HEK293T (cell line): ENCODE measurements around the gene TMEM145.
A peak's percentile ranks its signal among the peaks of the same experiment; 100 is the strongest.

Experiments used
- CTCF ChIA-PET: fragments of 350-600 bp; formaldehyde crosslinking; extraction: SDS; loops from one replicate; lab custom pipeline; 2021; ENCODE audit warnings: antibody characterized with exemption, inconsistent platforms; lab: Yijun Ruan, JAX
- POLR2A ChIA-PET: fragments of 350-600 bp; formaldehyde crosslinking; extraction: SDS; loops from one replicate; lab custom pipeline; 2020; ENCODE audit warnings: antibody characterized with exemption, inconsistent platforms; lab: Yijun Ruan, JAX
- DNase-seq: peaks from one replicate; pipeline ENCODE4 v3.0.0; 2012; ENCODE audit warnings: mixed read lengths; ENCODE audit errors: extremely low spot score
- ARNT ChIP-seq: fragments of 450-650 bp; IDR thresholded peaks from 2 replicates; pipeline ENCODE4 v1.6.1; 2017; ENCODE audit warnings: mild to moderate bottlenecking
- BHLHE40 ChIP-seq: fragments of 450-650 bp; IDR thresholded peaks from 2 replicates; pipeline ENCODE4 v1.6.1; 2016; ENCODE audit warnings: mild to moderate bottlenecking, moderate library complexity, borderline replicate concordance
- CTBP1 ChIP-seq: fragments of 450-650 bp; IDR thresholded peaks from 2 replicates; pipeline ENCODE4 v1.6.1; 2016; ENCODE audit warnings: borderline replicate concordance
- ELF4 ChIP-seq: fragments of 450-650 bp; IDR thresholded peaks from 2 replicates; pipeline ENCODE4 v1.6.1; 2017; ENCODE audit warnings: antibody characterized with exemption
- FOXA1 ChIP-seq: fragments of 450-650 bp; IDR thresholded peaks from 2 replicates; pipeline ENCODE4 v1.6.1; 2016; ENCODE audit warnings: mild to moderate bottlenecking
- FOXK2 ChIP-seq: fragments of 450-650 bp; IDR thresholded peaks from 2 replicates; pipeline ENCODE4 v1.6.1; 2016; ENCODE audit warnings: mild to moderate bottlenecking
- FOXM1 ChIP-seq: fragments of 450-650 bp; IDR thresholded peaks from 2 replicates; pipeline ENCODE4 v1.6.1; 2017; ENCODE audit warnings: mild to moderate bottlenecking, borderline replicate concordance
- HDGF ChIP-seq: fragments of 450-650 bp; IDR thresholded peaks from 2 replicates; pipeline ENCODE4 v1.6.1; 2017; ENCODE audit warnings: antibody characterized with exemption, borderline replicate concordance
- L3MBTL2 ChIP-seq: fragments of 450-650 bp; conservative IDR thresholded peaks from 2 replicates; pipeline ENCODE4 v1.6.1; 2016; ENCODE audit warnings: mild to moderate bottlenecking
- LEF1 ChIP-seq: fragments of 450-650 bp; IDR thresholded peaks from 2 replicates; pipeline ENCODE4 v1.6.1; 2017; ENCODE audit warnings: mild to moderate bottlenecking, borderline replicate concordance
- NFRKB ChIP-seq: fragments of 450-650 bp; IDR thresholded peaks from 2 replicates; pipeline ENCODE4 v1.6.1; 2016; ENCODE audit warnings: mild to moderate bottlenecking, moderate library complexity
- PKNOX1 ChIP-seq: fragments of 450-650 bp; IDR thresholded peaks from 2 replicates; pipeline ENCODE4 v1.6.1; 2016
- SP1 ChIP-seq: fragments of 450-650 bp; IDR thresholded peaks from 2 replicates; pipeline ENCODE4 v1.6.1; 2017
- SUZ12 ChIP-seq: fragments of 450-650 bp; IDR thresholded peaks from 2 replicates; pipeline ENCODE4 v1.6.1; 2016; ENCODE audit warnings: mild to moderate bottlenecking
- TARDBP ChIP-seq: fragments of 450-650 bp; IDR thresholded peaks from 2 replicates; pipeline ENCODE4 v1.6.1; 2016
- ZNF384 ChIP-seq: fragments of 450-650 bp; IDR thresholded peaks from 2 replicates; pipeline ENCODE4 v1.6.1; 2016

The TMEM145 gene

GRCh38 chr19:42278452-42279154 is 34.5 kb upstream of the TMEM145 start:
- ChIA-PET POLR2A (interaction anchor here (1.1 to 6.3 kb wide), 6 partner anchors 11 to 39 kb away, joined by 3 to 140 read pairs (median 6); partner anchors contain the start of genes GSK3A, PAFAH1B3 and PRR19), CTCF (interaction anchor here (0.9 to 2.9 kb wide), 4 partner anchors 14 to 36 kb away, joined by 3 to 53 read pairs (median 6); partner anchors contain the start of gene GSK3A)
- no peak for DNase-seq
- no peak for TF ChIP-seq SP1
- no peak for TF ChIP-seq NFRKB
- no peak for TF ChIP-seq FOXK2
- no peak for TF ChIP-seq ELF4
- TF ChIP-seq ZNF384 = no peak
- no peak for TF ChIP-seq HDGF
- TF ChIP-seq TARDBP = no peak
- TF ChIP-seq FOXM1 = no peak
- TF ChIP-seq FOXA1 = no peak

GRCh38 chr19:42279155-42279901 is 33.8 kb upstream of the TMEM145 start:
- no peak for TF ChIP-seq BHLHE40
- TF ChIP-seq HDGF = no peak
- TF ChIP-seq SP1 = no peak
- no peak for TF ChIP-seq ELF4
- TF ChIP-seq FOXK2 = no peak
- TF ChIP-seq FOXA1 = no peak
- no peak for TF ChIP-seq CTBP1
- TF ChIP-seq TARDBP = no peak
- TF ChIP-seq SUZ12 = no peak
- TF ChIP-seq ARNT = no peak
- no peak for TF ChIP-seq NFRKB
- TF ChIP-seq ZNF384 = no peak
- no peak for TF ChIP-seq L3MBTL2
- no peak for TF ChIP-seq PKNOX1
- no peak for TF ChIP-seq LEF1
- ChIA-PET POLR2A (interaction anchor here (0.8 to 6.3 kb wide), 8 partner anchors 10 to 40 kb away, joined by 3 to 140 read pairs (median 6); partner anchors contain the start of genes CIC, GSK3A, PAFAH1B3 and PRR19), CTCF (interaction anchor here (0.6 to 2.9 kb wide), 9 partner anchors 10 to 156 kb away, joined by 3 to 53 read pairs (median 3); partner anchors contain the start of genes CIC and GSK3A)
- DNase-seq = no peak

- CTCF ChIA-PET = interaction anchor here (0.6 to 2.9 kb wide), 9 partner anchors 11 to 155 kb away, joined by 3 to 53 read pairs (median 3); partner anchors contain the start of genes CIC and GSK3A
- peak; percentile 84 for DNase-seq
- TF ChIP-seq FOXM1 = peak; percentile 94
- TF ChIP-seq FOXA1 = no peak
- POLR2A ChIA-PET = interaction anchor here (0.8 to 6.3 kb wide), 8 partner anchors 10 to 41 kb away, joined by 3 to 140 read pairs (median 6); partner anchors contain the start of genes CIC, GSK3A, PAFAH1B3 and PRR19
These were observed 33.0 kb upstream of the TMEM145 start for GRCh38 chr19:42279902-42280814.

GRCh38 chr19:42280815-42281145 is 32.3 kb upstream of the TMEM145 start:
- DNase-seq = no peak
- TF ChIP-seq ZNF384 (no peak), ARNT (no peak), HDGF (no peak), CTBP1 (no peak), LEF1 (no peak), TARDBP (no peak), PKNOX1 (no peak), SUZ12 (no peak), NFRKB (no peak), FOXA1 (no peak), FOXM1 (no peak), SP1 (no peak), BHLHE40 (no peak), FOXK2 (no peak), L3MBTL2 (no peak), ELF4 (no peak)
- ChIA-PET POLR2A (interaction anchor here (2.6 to 6.3 kb wide), 2 partner anchors 36 to 41 kb away, joined by 6 to 140 read pairs; partner anchors contain the start of gene GSK3A), CTCF (interaction anchor here (2.9 kb wide), 1 partner anchor 35 kb away, joined by 53 read pairs; no protein-coding TSS in a partner anchor)

GRCh38 chr19:42281146-42281826 is 31.8 kb upstream of the TMEM145 start:
- no peak for DNase-seq
- TF ChIP-seq FOXA1 (no peak), LEF1 (no peak), BHLHE40 (no peak), NFRKB (no peak), ARNT (no peak), ELF4 (no peak), CTBP1 (no peak), HDGF (no peak), FOXM1 (no peak), L3MBTL2 (no peak), TARDBP (no peak), SP1 (no peak), PKNOX1 (no peak), FOXK2 (no peak)
- ChIA-PET POLR2A (interaction anchor here (1.0 to 6.3 kb wide), 5 partner anchors 21 to 115 kb away, joined by 3 to 140 read pairs (median 8); partner anchors contain the start of genes GSK3A, PAFAH1B3 and PRR19), CTCF (interaction anchor here (0.7 to 1.2 kb wide), 2 partner anchors 35 to 38 kb away, joined by 3 read pairs; no protein-coding TSS in a partner anchor)
